Karpas-422 (cell line): ENCODE results near the gene RGS17. TPM values are rescaled to one million over a fixed set of nuclear protein-coding genes. Genes with fewer than 3 reads are reported as not detected.
A peak's percentile ranks its signal among the peaks of the same experiment; 100 is the strongest.

Experiments used
- DNase-seq: peaks from one replicate; pipeline ENCODE4 v3.0.0-alpha.2; 2015
- H2AFZ ChIP-seq: fragments of 200-600 bp; sonication (generic); 2 replicates; pipeline ENCODE4 v1.6.1; 2014; ENCODE audit warnings: antibody characterized with exemption, low read length, mixed read lengths
- H3K27ac ChIP-seq: fragments of 200-600 bp; sonication (generic); 2 replicates; pipeline ENCODE4 v1.5.1; 2014; ENCODE audit warnings: mild to moderate bottlenecking, low read length, moderate library complexity
- H3K27me3 ChIP-seq: fragments of 200-600 bp; sonication (generic); 2 replicates; pipeline ENCODE4 v1.6.1; 2014; ENCODE audit warnings: low read length, mixed read lengths
- H3K36me3 ChIP-seq: fragments of 200-600 bp; sonication (generic); 2 replicates; pipeline ENCODE4 v1.6.1; 2014; ENCODE audit warnings: low read length, mixed read lengths; ENCODE audit not compliant: insufficient read depth
- H3K4me1 ChIP-seq: fragments of 200-600 bp; sonication (generic); 2 replicates; pipeline ENCODE4 v1.6.1; 2014; ENCODE audit warnings: mild to moderate bottlenecking, low read length, mixed read lengths
- H3K4me2 ChIP-seq: fragments of 200-600 bp; sonication (generic); 2 replicates; pipeline ENCODE4 v1.6.1; 2014; ENCODE audit warnings: low read length, low read depth, mild to moderate bottlenecking; ENCODE audit not compliant: poor library complexity, severe bottlenecking
- H3K4me3 ChIP-seq: fragments of 200-600 bp; sonication (generic); 2 replicates; pipeline ENCODE4 v1.5.1; 2014; ENCODE audit warnings: mild to moderate bottlenecking, antibody characterized with exemption, low read length, mixed read lengths
- H3K79me2 ChIP-seq: fragments of 200-600 bp; sonication (generic); 2 replicates; pipeline ENCODE4 v1.6.1; 2014; ENCODE audit warnings: mild to moderate bottlenecking, low read length, mixed read lengths
- H3K9ac ChIP-seq: fragments of 200-600 bp; sonication (generic); 2 replicates; pipeline ENCODE4 v1.6.0; 2014; ENCODE audit warnings: low read length
- H3K9me2 ChIP-seq: fragments of 200-600 bp; sonication (generic), shearing (Covaris generic); replicated peaks from 2 replicates; pipeline ENCODE4 v1.6.0; 2014; ENCODE audit warnings: mild to moderate bottlenecking, low read length, moderate library complexity; ENCODE audit not compliant: insufficient read depth
- H3K9me3 ChIP-seq: fragments of 300-700, 200-600 bp; sonication (generic); 2 replicates; pipeline ENCODE4 v1.6.1; 2014; ENCODE audit warnings: low read length, mixed read lengths
- H4K20me1 ChIP-seq: fragments of 200-600 bp; sonication (generic); 2 replicates; pipeline ENCODE4 v1.6.1; 2014; ENCODE audit warnings: mild to moderate bottlenecking, antibody characterized with exemption, low read length, low read depth; ENCODE audit not compliant: insufficient read depth
- total RNA-seq: library from RNA; depleted of rRNA; stranded (reverse); fragments of >200 nt; shearing (Covaris generic); gene quantifications from 2 replicates; pipeline ENCODE4 v1.2.3, GENCODE V29; 2014; ENCODE audit warnings: low replicate concordance

Gene RGS17
- total RNA-seq, 1 experiment from 2014 or later: not detected

GRCh38 chr6:153150752-153151440 lies 19.8 kb upstream of the RGS17 start:
- no peak for DNase-seq
- H3K27ac ChIP-seq: no peak overlapping the region
- no peaks in the 10 kb centered on the region for H4K20me1 ChIP-seq
- peak overlapping the region; percentile 4 for H3K4me2 ChIP-seq
- peaks cover 4% of the 10 kb centered on the region; the same call in 1 of the 2 replicates for H3K27me3 ChIP-seq
- H3K4me1 ChIP-seq: peaks cover 3% of the 10 kb centered on the region; the same call in 1 of the 2 replicates
- H3K9ac ChIP-seq: no peak overlapping the region
- H3K79me2 ChIP-seq: no peaks in the 10 kb centered on the region
- H3K9me2 ChIP-seq: no peaks in the 10 kb centered on the region
- H2AFZ ChIP-seq: no peak overlapping the region
- H3K9me3 ChIP-seq: no peaks in the 10 kb centered on the region
- H3K36me3 ChIP-seq: no peaks in the 10 kb centered on the region
- no peak overlapping the region for H3K4me3 ChIP-seq

- no peaks in the 10 kb centered on the region for H3K9me2 ChIP-seq
- peaks cover 3% of the 10 kb centered on the region; the same call in 1 of the 2 replicates for H3K4me1 ChIP-seq
- no peaks in the 10 kb centered on the region for H4K20me1 ChIP-seq
- H3K27me3 ChIP-seq: peaks cover 4% of the 10 kb centered on the region; the same call in 1 of the 2 replicates
- no peaks in the 10 kb centered on the region for H3K36me3 ChIP-seq
- H3K79me2 ChIP-seq: no peaks in the 10 kb centered on the region
- H3K4me3 ChIP-seq: no peak overlapping the region
- H3K9ac ChIP-seq: no peak overlapping the region
- no peak for DNase-seq
- H2AFZ ChIP-seq: no peak overlapping the region
- H3K4me2 ChIP-seq: no peak overlapping the region
- H3K27ac ChIP-seq: no peak overlapping the region
- H3K9me3 ChIP-seq: no peaks in the 10 kb centered on the region
Measured at GRCh38 chr6:153150371-153150751, 19.3 kb upstream of the RGS17 start.

GRCh38 chr6:153149891-153150290 lies 18.8 kb upstream of the RGS17 start:
- no peaks in the 10 kb centered on the region for H3K36me3 ChIP-seq
- no peak for DNase-seq
- H3K4me3 ChIP-seq: no peak overlapping the region
- no peaks in the 10 kb centered on the region for H3K79me2 ChIP-seq
- no peak overlapping the region for H2AFZ ChIP-seq
- H3K4me2 ChIP-seq: no peak overlapping the region
- peaks cover 3% of the 10 kb centered on the region; the same call in 1 of the 2 replicates for H3K4me1 ChIP-seq
- no peaks in the 10 kb centered on the region for H3K9me3 ChIP-seq
- no peak overlapping the region for H3K9ac ChIP-seq
- H3K27ac ChIP-seq: no peak overlapping the region
- peaks cover 4% of the 10 kb centered on the region; the same call in 1 of the 2 replicates for H3K27me3 ChIP-seq
- H4K20me1 ChIP-seq: no peaks in the 10 kb centered on the region
- no peaks in the 10 kb centered on the region for H3K9me2 ChIP-seq

- H3K4me1 ChIP-seq: peaks cover 3% of the 10 kb centered on the region; the same call in 1 of the 2 replicates
- no peaks in the 10 kb centered on the region for H4K20me1 ChIP-seq
- H3K36me3 ChIP-seq: no peaks in the 10 kb centered on the region
- H3K4me3 ChIP-seq: no peak overlapping the region
- no peaks in the 10 kb centered on the region for H3K79me2 ChIP-seq
- no peaks in the 10 kb centered on the region for H3K9me2 ChIP-seq
- no peak overlapping the region for H3K9ac ChIP-seq
- H3K27me3 ChIP-seq: peaks cover 4% of the 10 kb centered on the region; the same call in 1 of the 2 replicates
- no peaks in the 10 kb centered on the region for H3K9me3 ChIP-seq
- H3K27ac ChIP-seq: no peak overlapping the region
- no peak overlapping the region for H2AFZ ChIP-seq
- H3K4me2 ChIP-seq: no peak overlapping the region
- no peak for DNase-seq
Measured at GRCh38 chr6:153146413-153146812, 15.3 kb upstream of the RGS17 start.

- H3K9me3 ChIP-seq: no peaks in the 10 kb centered on the region
- no peak for DNase-seq
- peaks cover 4% of the 10 kb centered on the region; the same call in 1 of the 2 replicates for H3K27me3 ChIP-seq
Measured at GRCh38 chr6:153145591-153145990, 14.5 kb upstream of the RGS17 start.

GRCh38 chr6:153143200-153143599 lies 12.1 kb upstream of the RGS17 start:
- Histone ChIP-seq H3K9ac (no peak overlapping the region), H3K4me3 (no peak overlapping the region), H3K4me2 (no peak overlapping the region), H2AFZ (no peak overlapping the region), H3K9me2 (no peaks in the 10 kb centered on the region), H4K20me1 (no peaks in the 10 kb centered on the region), H3K79me2 (no peaks in the 10 kb centered on the region), H3K4me1 (no peaks in the 10 kb centered on the region), H3K9me3 (no peaks in the 10 kb centered on the region), H3K27ac (no peak overlapping the region), H3K27me3 (no peaks in the 10 kb centered on the region), H3K36me3 (no peaks in the 10 kb centered on the region)
- no peak for DNase-seq

More at GRCh38 chr6:153145591-153145990, 14.5 kb upstream of the RGS17 start:
- no peak overlapping the region for H3K27ac ChIP-seq
- no peaks in the 10 kb centered on the region for H3K4me1 ChIP-seq
- no peaks in the 10 kb centered on the region for H4K20me1 ChIP-seq
- H3K9me2 ChIP-seq: no peaks in the 10 kb centered on the region
- H3K36me3 ChIP-seq: no peaks in the 10 kb centered on the region
- no peaks in the 10 kb centered on the region for H3K79me2 ChIP-seq
- no peak overlapping the region for H2AFZ ChIP-seq
- H3K4me3 ChIP-seq: no peak overlapping the region
- H3K4me2 ChIP-seq: no peak overlapping the region
- H3K9ac ChIP-seq: no peak overlapping the region

DNA sequence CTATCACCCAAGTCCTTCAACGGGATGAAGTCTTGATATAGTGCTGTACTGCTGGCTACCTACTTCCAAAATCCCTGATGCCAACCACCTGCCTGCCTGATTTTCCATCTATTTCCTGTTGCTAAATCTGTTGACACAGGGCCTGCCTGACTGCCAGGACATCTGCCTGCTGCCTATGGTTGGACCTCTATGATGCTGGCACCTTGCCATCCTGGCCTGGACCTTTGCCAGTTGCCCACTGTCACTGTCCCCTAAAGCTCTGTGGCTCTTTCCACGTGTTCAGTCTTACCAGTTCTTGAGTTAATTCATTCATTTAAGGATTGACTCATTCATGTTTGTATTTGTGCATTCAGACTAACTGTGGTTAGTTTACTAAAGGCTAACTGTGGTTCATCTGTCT lies 9.2 kb upstream of the RGS17 start:
- Histone ChIP-seq H3K36me3 (no peaks in the 10 kb centered on the region), H3K9me3 (no peaks in the 10 kb centered on the region)

DNA sequence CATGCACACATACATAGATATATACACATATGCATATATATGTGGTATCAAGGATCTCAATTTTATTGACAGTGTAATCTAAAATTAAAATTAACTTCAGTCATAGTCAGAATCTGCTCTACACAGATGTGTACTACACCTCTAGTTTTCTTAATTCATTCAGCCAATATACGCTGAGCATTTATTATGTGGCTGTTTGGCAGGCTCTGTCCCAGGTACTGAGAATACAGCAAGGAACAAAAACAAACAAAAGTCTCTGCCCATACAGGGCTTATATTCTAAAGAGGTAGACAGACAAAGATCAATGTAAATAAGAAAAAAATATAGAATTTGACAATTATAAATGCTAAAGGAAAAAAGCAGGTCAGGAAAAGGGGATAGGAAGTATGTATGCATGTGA lies 7.8 kb upstream of the RGS17 start:
- Histone ChIP-seq H3K4me1 (no peaks in the 10 kb centered on the region), H3K79me2 (no peaks in the 10 kb centered on the region), H3K9me3 (no peaks in the 10 kb centered on the region), H3K9me2 (no peaks in the 10 kb centered on the region), H3K9ac (no peak overlapping the region), H3K36me3 (no peaks in the 10 kb centered on the region), H3K27ac (no peak overlapping the region), H3K4me2 (no peak overlapping the region), H3K4me3 (no peak overlapping the region), H3K27me3 (no peaks in the 10 kb centered on the region), H2AFZ (no peak overlapping the region), H4K20me1 (no peaks in the 10 kb centered on the region)
- DNase-seq: no peak

More for the DNA sequence above, 9.2 kb upstream of the RGS17 start:
- Histone ChIP-seq H4K20me1 (no peaks in the 10 kb centered on the region), H3K79me2 (no peaks in the 10 kb centered on the region), H3K4me1 (no peaks in the 10 kb centered on the region), H3K4me2 (no peak overlapping the region), H3K27ac (no peak overlapping the region), H3K27me3 (no peaks in the 10 kb centered on the region), H2AFZ (no peak overlapping the region), H3K4me3 (no peak overlapping the region), H3K9me2 (no peaks in the 10 kb centered on the region), H3K9ac (no peak overlapping the region)
- no peak for DNase-seq
